ENCODE data around the gene LRRC17.

DNA sequence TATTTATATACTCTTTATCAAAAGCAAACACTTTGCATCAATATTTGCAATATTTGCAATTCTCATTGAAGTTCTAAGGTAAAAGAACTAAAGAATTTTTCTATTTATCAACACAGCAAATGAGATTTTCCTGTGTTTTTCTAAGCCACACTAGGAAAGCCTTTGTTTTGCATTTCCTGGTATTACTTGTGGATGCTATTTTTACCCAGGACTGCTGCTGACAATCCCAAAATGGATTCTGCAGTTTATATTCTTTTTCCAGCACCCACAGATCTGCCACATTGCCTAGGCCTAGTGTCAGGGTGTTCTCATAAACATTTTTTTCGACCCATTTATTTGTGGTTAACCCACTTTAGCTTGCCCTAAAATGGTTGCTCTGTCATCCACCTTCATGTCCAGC lies 25.9 kb downstream of the LRRC17 start:
- TF ChIP-seq, protein P1, sequence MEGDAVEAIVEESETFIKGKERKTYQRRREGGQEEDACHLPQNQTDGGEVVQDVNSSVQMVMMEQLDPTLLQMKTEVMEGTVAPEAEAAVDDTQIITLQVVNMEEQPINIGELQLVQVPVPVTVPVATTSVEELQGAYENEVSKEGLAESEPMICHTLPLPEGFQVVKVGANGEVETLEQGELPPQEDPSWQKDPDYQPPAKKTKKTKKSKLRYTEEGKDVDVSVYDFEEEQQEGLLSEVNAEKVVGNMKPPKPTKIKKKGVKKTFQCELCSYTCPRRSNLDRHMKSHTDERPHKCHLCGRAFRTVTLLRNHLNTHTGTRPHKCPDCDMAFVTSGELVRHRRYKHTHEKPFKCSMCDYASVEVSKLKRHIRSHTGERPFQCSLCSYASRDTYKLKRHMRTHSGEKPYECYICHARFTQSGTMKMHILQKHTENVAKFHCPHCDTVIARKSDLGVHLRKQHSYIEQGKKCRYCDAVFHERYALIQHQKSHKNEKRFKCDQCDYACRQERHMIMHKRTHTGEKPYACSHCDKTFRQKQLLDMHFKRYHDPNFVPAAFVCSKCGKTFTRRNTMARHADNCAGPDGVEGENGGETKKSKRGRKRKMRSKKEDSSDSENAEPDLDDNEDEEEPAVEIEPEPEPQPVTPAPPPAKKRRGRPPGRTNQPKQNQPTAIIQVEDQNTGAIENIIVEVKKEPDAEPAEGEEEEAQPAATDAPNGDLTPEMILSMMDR (IDR thresholded peaks at IDR 0.05), result no peak
- TF ChIP-seq EZH2 (IDR thresholded peaks at IDR 0.05; ENCODE audit: borderline replicate concordance, insufficient read depth, low read depth, low read length, poor library complexity, severe bottlenecking), result no peak
